Measurements from ENCODE around the gene LRRC26.

Gene LRRC26

DNA sequence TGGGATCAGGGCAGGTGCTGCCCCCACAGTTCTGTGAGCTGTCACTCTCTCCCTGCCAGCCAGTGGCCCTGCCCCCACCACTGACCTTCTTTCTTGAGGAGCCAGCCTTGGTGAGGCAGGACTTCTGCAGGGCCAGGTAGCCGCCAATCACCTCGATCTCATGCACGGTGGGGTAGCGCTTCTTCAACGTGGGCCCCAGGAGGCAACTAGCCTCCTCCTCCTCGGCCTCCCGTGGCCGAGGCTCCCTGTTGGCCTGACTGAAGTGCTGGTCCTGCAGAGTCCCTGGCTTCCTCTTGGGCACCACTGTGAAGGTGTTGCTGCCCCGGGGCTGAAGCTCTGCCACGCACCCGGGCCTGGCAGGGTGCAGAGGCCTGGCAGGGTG, 29.0 kb upstream of the LRRC26 start:
- no peak for DNase-seq

DNA sequence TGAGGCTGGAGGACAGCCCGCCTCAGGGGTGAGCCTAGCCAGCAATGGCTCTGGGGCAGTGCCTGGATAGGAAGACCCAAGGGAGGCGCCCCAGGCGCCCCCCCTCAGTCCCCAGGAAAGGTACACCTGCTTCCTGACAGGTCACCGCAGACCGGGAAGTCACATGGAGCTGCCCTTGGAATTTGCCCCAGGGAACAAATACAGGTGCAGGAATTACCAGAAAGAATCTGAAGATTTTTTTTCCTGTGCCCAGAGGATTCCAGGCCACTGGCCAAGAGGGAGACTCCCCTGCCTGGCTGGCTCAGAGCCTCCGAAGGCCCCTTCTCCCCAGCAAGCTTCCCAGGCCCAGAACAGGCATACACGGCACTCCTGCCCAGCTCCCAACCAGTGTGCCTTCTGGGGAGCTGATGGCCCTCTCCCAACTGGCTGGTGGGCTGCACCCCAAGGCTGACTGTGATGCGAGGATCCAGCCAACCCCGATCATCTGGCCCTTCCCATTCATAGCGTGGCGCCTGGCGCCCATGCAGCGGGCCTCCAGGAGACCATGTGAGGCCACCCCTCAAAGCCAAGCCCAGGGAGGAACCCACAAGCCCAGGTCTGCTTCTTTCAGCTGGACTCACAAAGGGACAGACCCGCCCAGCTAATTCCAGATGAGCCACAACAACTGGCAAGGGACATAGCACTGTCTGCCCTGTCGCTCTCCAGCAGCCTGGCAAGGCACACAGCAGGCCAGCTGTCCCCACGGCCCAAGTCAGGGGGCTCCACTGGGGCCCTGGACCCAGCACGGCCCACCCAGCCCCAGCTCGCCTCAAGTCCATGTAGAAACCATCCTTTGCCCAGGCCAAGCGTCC, 28.4 kb upstream of the LRRC26 start:
- DNase-seq: no peak

DNA sequence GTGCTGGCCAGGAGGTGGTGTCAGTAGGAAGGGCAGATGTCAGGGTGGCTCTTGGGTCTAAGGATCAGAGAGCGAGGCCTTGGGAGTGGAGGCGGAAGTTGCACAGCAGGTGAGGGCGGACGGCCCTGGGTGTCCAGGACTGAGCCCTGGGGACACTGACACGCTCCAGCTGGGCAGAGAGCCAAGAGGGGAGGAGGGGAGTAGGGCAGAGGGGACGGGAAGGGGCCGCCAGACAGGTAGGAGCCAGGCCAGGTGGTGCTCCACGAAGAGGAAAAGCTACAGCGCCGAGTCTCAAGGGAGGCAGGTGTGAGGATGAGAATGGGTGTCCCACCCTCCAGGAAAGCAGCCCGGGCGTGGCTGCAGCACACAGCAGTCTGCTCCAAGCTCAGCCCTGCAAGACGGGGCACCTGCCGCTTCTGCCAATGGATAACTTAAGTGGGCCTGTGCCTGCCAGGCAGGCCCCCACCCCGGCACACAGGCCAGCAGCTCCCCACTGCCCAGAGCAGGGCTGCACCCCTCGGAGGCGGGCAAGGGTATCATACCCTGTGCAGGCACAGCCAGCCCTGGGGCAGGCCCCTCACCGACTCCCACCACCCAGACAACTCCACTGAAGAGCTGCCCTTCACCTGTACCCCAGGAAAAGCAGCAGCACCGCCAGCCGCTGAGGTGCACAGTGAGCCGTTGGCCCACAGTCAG, 25.8 kb upstream of the LRRC26 start:
- no peak for DNase-seq

DNA sequence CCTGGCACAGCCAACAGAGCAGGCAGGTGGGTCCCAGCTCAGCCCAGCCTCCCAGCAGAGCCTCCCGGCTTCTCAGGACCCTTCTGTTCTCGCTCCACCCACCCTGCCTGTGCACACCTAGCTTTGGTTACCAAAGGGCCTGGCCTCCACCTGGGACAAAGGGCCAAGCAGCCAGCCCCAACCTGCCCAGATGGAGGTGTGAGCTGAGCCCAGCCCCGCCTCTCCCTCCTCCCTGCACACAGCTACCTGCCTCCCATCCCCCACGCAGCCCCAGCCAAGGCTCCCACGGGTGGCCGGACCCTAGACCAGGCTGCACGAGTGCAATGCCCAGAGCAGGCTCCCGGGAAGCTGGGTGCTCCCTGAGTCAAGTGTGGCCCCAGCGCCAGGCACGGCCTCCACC, 25.1 kb upstream of the LRRC26 start:
- no peak for DNase-seq

DNA sequence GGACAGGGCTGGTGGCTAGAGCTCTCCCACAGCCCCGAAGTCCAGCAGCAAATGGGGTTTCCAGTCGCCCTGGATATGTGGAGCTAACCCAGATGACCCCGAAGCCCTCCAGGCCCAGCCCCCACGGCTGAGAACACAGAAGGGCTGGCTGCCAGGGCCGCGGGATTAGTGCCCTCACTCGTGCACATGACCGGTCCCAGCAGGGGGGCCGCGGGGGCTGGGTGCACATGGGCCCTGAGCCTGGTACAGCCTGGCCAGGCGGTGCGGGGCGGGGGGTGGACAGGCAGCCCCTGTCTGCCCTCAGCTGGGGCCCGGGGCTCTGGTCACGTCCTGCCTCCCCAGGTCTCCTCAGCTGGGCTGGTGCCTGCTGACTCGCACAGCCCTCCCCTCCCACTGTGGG, 24.5 kb upstream of the LRRC26 start:
- no peak for DNase-seq

DNA sequence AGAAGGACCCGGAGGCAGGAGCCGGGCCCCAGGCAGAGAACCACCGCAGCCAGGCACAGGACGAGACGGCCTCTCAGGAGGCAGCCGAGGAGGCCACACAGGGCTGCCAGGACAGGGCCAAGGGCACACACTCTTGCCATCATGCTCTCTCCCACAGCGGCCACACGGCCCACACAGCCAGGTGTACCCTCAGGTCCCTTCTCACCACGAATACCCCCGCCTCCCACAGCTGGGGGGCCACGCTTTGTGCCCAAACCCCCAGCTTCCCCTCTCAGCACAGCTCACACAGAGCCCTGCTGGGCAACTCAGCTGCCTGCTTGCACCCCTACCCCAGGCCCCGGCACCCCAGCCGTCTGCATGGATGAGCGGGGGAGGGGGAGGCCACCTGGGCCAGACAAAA, 23.9 kb upstream of the LRRC26 start:
- no peak for DNase-seq

DNA sequence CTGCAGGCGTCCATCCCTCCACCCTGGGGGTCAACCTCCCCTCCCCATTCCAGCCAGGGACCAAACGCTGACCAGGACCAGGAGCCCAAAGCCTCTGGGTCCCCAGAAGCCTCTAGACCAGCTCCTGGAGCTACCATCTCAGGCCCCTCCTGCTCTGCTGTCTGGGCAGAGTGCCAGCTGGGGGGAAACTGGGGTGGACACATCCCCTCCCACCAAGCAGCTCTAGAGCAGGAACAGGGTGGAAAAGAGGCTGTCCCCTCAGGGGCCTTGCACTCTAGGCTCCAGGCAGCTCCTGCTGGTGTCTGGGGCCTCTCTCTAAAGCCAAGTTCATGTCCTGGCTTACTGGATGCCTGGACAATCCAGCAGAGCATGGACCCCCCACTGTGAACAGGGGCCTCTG, 23.0 kb upstream of the LRRC26 start:
- DNase-seq: no peak

DNA sequence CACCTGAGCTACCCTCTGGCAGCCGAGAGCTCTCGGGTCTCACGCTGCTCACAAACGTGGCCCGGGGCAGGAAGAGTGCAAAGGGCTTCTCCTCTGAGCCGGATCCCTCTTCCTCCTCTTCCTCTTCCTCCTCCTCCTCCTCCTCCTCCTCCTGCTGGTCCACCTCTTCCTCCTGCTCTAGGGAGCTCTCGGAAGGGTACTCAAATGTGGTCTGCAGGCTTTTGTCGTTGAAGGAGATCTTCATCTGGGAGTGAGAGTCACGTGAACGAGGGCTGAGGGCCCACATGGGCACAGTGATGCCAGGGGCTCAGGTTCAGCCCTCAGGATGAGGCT, 22.6 kb upstream of the LRRC26 start:
- DNase-seq: no peak

DNA sequence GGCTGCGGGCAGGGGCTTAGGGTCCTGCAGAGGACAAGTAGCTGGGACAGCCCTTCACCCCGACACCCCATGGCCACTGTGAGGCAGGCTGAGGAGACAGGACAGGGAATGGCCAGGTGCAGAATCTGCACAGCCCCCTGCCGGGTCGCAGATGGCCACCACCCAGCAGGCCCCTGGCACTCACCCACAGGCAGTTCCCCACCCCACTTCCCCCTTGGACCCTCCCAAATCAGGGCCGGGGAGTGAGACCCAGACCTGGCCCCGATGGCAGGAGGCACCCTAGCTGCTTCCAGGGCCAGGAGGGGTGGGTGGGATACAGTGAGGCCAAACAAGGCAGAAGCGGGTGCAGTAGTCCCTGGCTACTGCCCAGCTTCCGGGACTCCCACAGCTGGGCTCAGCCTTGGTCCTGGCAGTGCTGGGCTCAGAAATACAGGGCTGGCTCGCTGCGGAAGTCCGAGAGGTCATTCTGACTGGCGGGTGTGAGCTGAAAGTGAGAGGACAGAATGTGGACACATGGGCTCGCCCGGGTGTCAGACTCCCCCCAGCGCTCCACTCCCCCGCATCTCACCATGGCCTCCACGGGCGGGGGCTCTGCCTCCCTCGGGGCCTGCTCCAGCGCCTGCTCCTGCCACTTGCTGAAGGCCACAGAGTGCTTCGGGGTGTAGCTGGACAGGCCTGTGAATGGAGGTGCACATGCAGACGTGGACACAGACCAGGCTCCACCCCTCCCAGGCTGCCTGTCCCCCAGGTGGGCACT, 22.0 kb upstream of the LRRC26 start:
- no peak for DNase-seq

DNA sequence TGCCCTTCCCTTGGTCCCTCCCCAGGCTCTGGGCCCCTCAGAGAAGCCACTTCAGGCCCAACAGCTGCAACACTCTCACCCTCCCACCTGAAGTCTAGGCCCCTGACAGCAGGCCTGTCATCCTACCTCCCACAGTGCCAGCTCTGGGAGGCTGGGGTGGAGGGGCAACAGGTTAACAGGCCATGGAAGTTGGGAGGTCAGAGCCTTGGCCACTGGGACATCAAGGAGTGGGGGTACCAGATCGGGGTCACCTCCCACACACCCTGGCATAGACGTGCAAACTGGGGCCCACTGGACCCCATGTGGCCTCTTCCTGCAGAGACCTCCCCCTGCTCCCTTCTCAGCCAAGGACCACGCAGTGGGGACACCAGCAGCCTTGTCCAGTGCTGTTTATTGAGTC, 21.4 kb upstream of the LRRC26 start:
- no peak for DNase-seq

DNA sequence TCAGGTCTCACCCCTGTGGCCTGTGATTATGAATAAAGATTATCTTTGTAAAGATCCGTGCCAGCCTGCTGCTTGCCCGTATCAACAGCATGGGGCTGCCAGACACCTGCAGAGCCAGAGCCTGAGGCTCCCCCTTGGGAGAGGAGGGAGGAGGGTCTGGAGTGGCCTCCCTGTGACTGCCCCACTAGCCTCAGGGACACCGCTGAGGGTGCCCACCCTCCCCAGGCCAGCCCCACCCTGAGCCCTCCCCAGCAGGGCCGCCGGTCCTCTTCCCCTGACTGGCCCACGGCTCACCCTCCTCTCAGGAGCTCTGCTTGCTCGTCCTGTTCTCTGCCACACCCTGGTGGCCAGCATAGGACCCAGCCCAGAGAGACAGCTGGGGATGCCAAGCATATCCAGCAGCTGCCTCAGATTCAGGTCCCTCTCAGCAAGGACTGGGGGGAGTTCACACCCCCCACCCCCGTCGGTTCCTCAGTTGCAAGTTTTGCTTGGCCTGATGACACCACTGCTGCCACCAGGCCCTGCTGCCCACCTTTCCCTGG, 20.5 kb upstream of the LRRC26 start:
- DNase-seq: no peak

DNA sequence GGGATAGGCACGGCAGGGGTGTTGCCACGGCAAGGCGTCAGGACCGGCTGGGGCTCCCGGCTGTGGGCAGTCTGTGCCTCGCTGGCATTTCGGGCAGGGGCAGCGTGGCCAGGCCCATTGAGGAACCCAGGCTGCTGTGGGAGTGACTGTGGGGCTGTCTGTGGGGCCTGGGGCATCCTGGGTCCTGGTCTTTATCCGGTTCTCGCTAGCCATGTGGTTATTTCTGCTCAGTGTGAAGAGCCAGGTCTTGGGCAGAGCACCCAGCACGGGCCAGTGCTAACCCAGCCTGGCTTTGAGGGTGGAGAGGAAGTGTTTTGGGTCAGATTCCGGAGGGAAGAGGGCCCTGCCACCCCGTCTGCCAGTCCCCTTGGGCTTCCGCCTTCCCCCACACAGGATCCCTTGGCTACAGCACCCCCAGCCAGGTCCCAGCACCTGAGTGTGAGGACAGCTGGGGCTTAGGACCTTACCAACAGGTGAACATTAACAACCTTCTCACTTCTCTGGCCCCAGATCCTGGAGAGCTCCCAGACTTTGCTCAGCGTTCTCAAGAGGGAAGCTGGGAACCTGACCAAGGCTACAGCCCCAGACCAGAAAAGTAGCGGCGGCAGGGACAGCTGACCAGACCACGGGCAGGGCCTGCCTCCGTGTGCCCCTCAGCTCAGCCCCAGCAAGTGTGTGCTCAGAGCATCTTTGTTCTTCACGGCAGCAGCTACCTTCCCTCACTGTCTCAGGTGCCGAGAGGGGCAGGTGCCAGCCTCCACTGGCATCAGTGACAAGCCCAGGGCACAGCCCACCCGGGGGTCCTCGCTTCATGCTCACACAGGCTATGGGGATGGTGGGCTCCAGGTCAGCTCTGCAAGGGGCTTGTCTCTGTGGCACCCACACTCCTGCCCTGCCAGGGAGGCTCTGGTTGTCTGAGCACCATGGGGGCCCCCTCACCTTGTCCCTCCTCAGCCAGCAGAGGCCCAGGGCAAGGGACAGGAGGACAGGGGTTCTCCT, 19.7 kb upstream of the LRRC26 start:
- DNase-seq: no peak

DNA sequence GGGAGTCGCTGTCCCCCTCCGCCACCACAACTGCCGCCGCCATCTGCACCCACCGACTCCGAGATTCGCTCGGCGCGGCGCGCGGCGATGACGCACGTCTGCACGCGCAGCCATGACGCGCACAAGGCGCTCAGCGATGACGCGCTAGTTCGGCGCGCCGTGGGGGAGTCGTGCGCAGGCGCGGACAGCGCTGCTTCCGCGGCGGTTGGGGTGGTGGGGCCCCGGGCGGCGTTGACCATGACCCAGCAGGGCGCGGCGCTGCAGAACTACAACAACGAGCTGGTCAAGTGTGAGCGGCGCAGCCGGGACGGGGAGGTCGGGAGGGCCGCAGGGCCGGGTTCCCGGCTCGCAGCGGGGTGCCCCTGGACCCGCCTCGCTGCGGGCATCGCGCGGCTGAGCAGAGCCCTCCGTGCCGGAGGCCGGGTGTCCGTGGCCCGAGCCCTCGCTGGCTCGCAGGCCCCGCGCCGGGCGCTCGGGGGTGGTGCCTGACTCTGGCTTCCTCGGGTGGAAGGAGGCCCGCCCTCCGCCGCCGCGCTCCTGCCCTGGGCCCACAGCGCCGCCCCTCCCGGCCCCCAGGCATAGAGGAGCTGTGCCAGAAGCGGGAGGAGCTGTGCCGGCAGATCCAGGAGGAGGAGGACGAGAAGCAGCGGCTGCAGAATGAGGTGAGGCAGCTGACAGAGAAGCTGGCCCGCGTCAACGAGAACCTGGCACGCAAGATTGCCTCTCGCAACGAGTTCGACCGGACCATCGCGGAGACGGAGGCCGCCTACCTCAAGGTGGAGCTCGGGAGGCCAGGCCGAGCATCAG, 18.8 kb upstream of the LRRC26 start, which contains the start of the genes ANAPC2 and SSNA1:
ANAPC2 (minus strand) TSS at position 71 of the 807 bp plus-strand sequence; CDS start at position 43, 28 bp downstream.
SSNA1 (plus strand) TSS at position 187 of the 807 bp plus-strand sequence; CDS start at position 238, 51 bp downstream.
- peak; percentile 93 to 94 for DNase-seq

DNA sequence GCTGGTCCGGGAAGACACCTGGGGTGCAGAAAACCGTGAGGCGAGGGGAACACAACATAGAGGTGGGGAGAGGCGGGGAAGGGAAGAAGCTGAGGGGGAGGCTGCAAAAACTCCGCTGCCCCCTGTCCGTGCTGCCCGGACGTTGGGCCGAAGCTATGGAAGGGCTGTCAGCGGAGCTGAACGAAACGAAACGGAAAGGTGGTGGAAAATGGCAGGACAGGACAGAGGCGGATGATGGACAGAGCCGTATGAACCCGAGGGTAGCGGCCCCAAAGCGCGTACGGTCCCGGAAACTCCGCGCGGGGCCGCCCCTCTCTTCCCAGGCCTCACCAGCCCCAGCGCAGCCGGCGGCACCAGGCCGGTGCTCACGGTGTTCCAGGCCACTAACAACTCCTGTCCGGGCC, 18.2 kb upstream of the LRRC26 start:
- no peak for DNase-seq

DNA sequence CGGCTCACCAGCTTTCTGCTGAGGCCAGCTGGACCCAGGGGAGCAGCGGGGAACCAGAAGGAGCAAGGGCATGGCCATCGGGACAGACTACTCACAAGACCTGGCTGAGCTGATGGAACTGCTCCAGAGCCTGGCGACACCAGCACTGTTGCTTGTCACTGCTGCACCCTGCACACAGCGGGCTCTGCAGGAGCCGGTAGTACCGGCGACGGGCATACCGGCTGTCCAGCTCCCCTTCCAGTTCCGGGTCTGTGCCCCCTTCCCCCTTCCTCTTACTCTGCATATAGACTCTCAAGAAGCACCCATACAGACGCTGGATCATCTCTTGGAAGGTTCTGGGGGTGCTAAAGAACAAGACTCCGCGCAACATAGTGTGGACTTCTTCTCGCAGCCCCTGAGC, 17.5 kb upstream of the LRRC26 start:
- DNase-seq: no peak

DNA sequence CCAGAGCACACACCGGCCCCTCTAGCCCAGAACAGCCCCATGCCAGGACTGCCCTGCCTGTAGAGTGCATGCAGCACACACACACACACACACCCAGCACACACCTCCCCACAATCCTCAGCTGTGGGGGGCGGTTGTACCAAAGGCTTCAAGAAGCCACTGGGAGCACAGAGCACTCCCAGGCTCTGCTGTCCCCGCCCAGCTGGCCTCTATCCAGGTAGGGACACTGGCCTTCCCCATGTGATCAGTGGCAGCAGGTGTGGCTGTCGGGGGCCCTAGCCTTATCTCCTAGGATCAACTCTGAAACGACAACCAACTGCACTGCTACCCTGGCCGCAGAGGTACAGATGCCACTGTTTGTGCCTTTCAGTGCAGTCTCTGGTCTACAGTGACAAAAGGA, 16.5 kb upstream of the LRRC26 start:
- DNase-seq: no peak

DNA sequence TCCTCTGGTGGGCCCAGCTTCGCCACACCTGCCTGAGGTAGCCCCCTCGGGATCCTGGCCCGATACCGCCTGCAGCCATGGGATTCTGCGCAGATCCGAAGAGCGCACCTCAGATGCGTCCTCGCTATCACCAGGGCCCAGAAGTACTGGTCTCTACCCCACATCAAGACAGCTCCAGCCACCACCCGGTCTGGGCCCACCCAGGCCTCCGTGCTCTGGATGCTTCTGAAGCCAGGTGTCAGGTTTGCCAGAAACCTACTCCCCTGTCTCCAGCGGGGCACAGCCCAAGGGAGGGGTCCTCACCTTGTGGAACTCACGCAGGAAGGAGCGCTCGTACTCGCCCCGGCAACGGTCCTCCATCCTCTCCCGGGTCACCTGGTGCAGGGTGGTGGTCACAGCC, 16.1 kb upstream of the LRRC26 start:
- DNase-seq: no peak

DNA sequence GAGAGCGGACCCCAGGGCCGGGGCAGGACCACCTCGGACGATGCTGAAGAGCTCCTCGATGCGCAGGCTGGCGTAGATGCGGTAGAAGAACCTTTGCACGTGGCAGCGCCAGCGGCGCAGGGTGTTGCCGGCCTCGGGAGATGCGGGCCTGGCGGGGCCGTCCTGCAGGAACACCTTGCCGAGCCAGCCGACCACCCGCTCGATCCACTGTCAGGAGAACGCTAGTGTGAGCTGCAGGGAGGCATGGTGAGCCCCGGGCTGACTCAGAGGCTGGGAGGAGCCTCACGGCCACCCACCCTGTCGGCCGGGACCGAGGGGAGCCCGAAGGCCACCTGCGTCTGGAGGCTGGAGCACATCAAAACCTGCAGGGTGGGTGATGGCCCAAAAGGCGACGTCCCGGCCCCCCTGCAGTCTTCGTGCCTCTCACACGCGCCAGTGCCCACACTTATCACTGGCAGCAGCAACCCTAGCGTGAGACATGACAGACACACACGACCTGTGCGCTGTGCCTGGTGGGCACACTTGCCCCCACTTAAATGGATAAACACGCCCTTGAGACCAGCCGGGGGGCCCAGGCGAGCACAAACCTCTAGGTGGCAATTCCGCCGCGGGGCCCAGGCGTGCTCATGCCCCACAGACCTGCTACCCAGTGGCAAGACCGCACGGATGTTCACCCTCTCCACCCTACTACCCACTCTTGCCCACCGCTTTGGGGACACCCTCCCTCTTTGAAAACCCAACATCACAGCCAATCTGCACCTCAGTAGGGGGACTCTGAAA, 15.2 kb upstream of the LRRC26 start:
- DNase-seq: no peak

DNA sequence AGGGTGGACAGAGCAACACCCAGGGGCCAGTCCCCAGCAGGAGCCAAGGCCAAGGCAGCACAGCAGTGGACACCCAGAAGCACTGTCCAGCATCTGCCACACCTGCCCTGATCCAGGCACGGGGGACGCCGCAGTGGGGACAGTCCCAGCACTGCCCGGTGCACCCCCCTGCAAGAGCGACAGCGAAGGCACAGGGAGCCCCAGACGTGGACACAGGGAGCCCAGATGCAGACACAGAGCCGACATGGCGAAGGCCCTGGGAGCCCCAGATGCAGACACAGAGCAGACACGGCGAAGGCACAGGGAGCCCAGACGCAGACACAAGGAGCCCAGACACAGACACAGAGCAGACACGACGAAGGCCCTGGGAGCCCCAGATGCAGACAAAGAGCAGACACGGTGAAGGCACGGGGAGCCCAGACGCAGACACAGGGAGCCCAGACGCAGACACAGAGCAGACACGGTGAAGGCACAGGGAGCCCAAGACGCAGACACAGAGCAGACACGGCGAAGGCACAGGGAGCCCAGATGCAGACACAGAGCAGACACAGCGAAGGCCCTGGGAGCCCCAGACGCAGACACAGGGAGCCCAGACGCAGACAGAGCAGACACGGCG, 14.2 kb upstream of the LRRC26 start:
- no peak for DNase-seq

DNA sequence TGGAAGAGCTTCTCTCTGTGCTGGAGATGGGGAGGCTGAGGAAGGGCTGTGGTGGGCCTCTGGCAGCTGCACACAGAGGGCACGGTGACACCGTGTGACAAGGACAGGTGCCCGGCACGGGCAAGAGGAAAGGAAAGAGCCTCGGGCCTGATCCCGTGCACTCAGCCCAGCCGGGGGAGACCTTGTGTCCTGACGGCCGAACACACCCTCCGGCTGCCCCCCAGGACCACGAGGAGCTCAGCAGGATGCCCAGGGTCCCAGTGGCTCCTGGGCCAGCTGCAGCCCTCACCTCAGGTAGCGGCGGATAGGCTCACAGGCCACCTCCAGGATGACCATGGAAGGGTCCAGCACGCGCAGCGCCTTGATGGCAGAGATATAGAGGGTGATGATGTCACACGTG, 13.0 kb upstream of the LRRC26 start:
- no peak for DNase-seq
